ENCODE results near the gene BSPH1.

BSPH1 gene

DNA sequence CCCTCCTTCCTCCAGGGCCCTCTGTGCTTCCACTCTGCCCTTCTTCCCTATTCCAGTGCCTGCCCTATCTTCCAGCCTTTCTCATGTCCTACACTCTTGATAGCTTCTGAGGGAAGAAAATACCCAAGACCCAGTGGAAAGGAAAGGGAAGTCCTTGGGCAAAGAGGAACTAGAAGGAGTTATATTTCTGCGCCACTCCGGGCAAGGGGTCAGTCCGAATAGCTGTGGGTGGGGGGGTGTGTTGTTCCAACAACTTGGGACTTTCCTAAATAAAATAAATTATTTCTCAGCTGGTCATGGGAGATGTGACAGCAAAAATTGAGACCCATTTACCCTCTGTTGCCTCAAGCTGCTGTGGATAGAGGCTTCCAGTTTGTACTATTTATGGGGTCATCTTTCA lies 28.7 kb upstream of the BSPH1 start:
- Histone ChIP-seq H3K9me3 (ENCODE audit: insufficient read depth, low read length, severe bottlenecking) (no peaks in the 10 kb centered on the region), H3K27me3 (ENCODE audit: insufficient read depth, low read length, poor library complexity) (peaks cover 17% of the 10 kb centered on the region), H3K79me2 (ENCODE audit: insufficient read depth, low read length) (no peaks in the 10 kb centered on the region), H3K36me3 (ENCODE audit: insufficient read depth, low read length) (no peaks in the 10 kb centered on the region), H3K4me3 (ENCODE audit: low read depth in 1 of 2, low read length in 2 of 2) (no peak overlapping the region), H4K20me1 (ENCODE audit: insufficient read depth, low read length) (no peaks in the 10 kb centered on the region), H3K4me1 (ENCODE audit: insufficient read depth, low read length) (no peaks in the 10 kb centered on the region), H3K4me2 (ENCODE audit: insufficient read depth, low read length) (no peak overlapping the region), H3K9ac (ENCODE audit: low read depth, low read length) (no peak overlapping the region), H3K27ac (ENCODE audit: low read length) (no peak overlapping the region), H2AFZ (ENCODE audit: low read depth, low read length) (no peak overlapping the region)
- DNase-seq (no peak), ATAC-seq (ENCODE audit: insufficient read depth, low read depth) (no peak)
- TF ChIP-seq EZH2 (IDR thresholded peaks at IDR 0.05; ENCODE audit: borderline replicate concordance, low read depth, low read length, severe bottlenecking), result no peak
- TF ChIP-seq, protein P1, sequence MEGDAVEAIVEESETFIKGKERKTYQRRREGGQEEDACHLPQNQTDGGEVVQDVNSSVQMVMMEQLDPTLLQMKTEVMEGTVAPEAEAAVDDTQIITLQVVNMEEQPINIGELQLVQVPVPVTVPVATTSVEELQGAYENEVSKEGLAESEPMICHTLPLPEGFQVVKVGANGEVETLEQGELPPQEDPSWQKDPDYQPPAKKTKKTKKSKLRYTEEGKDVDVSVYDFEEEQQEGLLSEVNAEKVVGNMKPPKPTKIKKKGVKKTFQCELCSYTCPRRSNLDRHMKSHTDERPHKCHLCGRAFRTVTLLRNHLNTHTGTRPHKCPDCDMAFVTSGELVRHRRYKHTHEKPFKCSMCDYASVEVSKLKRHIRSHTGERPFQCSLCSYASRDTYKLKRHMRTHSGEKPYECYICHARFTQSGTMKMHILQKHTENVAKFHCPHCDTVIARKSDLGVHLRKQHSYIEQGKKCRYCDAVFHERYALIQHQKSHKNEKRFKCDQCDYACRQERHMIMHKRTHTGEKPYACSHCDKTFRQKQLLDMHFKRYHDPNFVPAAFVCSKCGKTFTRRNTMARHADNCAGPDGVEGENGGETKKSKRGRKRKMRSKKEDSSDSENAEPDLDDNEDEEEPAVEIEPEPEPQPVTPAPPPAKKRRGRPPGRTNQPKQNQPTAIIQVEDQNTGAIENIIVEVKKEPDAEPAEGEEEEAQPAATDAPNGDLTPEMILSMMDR (IDR thresholded peaks at IDR 0.05; ENCODE audit: borderline replicate concordance, extremely low read depth, low read length, poor library complexity, severe bottlenecking), result no peak

DNA sequence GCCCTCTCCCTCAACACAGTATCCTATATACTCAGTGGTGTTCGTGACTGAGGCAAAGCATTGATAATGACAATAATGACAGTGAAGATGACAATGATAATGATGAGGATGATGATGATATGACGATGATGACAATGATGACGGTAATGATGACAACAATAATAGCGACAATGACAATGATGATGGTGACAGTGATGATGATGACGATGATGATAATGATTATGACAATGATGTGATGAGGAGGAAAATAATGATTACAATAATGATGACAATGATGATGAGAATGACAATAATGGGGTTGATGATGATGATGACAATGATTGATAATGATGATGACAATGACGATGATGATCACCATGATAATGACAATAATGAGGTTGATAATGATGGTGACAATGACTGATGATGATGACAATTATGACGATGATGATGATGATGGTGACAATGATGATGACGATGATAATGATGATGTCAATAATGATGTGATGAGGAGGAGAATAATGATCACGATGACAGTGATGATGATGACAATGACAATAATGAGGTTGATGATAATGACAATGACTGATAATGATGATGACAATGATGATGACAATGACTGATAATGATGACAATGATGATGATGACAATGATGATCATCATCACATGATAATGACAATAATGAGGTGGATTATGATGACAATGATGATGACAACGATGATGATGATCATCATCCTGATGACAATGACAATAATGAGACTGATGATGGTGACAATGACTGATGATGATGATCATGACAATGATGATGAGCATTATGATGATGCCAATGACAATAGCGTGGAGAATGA lies 19.2 kb upstream of the BSPH1 start:
- no peak overlapping the region for H3K4me2 ChIP-seq (ENCODE audit: insufficient read depth, low read length)
- H3K4me1 ChIP-seq (ENCODE audit: insufficient read depth, low read length), result no peaks in the 10 kb centered on the region
- H3K36me3 ChIP-seq (ENCODE audit: insufficient read depth, low read length), result no peaks in the 10 kb centered on the region
- no peaks in the 10 kb centered on the region for H3K27me3 ChIP-seq (ENCODE audit: insufficient read depth, low read length, poor library complexity)
- H3K27ac ChIP-seq (ENCODE audit: low read length), result no peak overlapping the region
- TF ChIP-seq, protein P1 (IDR thresholded peaks at IDR 0.05; ENCODE audit: borderline replicate concordance, extremely low read depth, low read length, poor library complexity, severe bottlenecking), result no peak
- TF ChIP-seq EZH2 (IDR thresholded peaks at IDR 0.05; ENCODE audit: borderline replicate concordance, low read depth, low read length, severe bottlenecking), result no peak
- no peaks in the 10 kb centered on the region for H3K9me3 ChIP-seq (ENCODE audit: insufficient read depth, low read length, severe bottlenecking)
- H3K4me3 ChIP-seq (ENCODE audit: low read depth in 1 of 2, low read length in 2 of 2), result no peak overlapping the region
- no peaks in the 10 kb centered on the region for H4K20me1 ChIP-seq (ENCODE audit: insufficient read depth, low read length)
- H2AFZ ChIP-seq (ENCODE audit: low read depth, low read length), result no peak overlapping the region
- no peaks in the 10 kb centered on the region for H3K79me2 ChIP-seq (ENCODE audit: insufficient read depth, low read length)
- no peak for DNase-seq
- no peak for ATAC-seq (ENCODE audit: insufficient read depth, low read depth)
- no peak overlapping the region for H3K9ac ChIP-seq (ENCODE audit: low read depth, low read length)

DNA sequence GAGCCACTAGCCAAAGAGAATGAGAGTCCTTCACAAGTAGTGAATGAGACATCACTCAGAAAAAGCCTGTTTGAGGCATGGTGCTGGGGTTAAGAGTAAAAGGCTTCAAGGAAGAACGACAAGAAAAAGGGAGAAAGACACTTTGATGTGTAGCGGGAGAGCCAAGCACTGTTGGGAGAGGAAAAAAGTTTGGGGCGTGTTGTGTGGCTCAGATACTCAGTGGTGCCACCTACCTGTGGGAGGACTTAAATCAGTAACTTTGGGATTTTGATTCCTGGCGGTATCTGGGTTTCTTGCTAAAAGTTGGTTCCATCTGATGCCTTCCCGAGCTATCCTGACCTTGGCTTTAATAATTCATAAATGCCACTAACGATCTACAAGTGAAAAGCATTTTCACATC lies 14.8 kb upstream of the BSPH1 start:
- Histone ChIP-seq H3K4me3 (ENCODE audit: low read depth in 1 of 2, low read length in 2 of 2) (no peak overlapping the region), H3K9ac (ENCODE audit: low read depth, low read length) (no peak overlapping the region), H3K27me3 (ENCODE audit: insufficient read depth, low read length, poor library complexity) (no peaks in the 10 kb centered on the region), H3K9me3 (ENCODE audit: insufficient read depth, low read length, severe bottlenecking) (no peaks in the 10 kb centered on the region), H3K79me2 (ENCODE audit: insufficient read depth, low read length) (no peaks in the 10 kb centered on the region), H3K4me2 (ENCODE audit: insufficient read depth, low read length) (no peak overlapping the region), H3K4me1 (ENCODE audit: insufficient read depth, low read length) (no peaks in the 10 kb centered on the region), H4K20me1 (ENCODE audit: insufficient read depth, low read length) (no peaks in the 10 kb centered on the region), H3K27ac (ENCODE audit: low read length) (no peak overlapping the region), H3K36me3 (ENCODE audit: insufficient read depth, low read length) (no peaks in the 10 kb centered on the region), H2AFZ (ENCODE audit: low read depth, low read length) (no peak overlapping the region)
- ATAC-seq (ENCODE audit: insufficient read depth, low read depth) (no peak), DNase-seq (peak; percentile 8)
- TF ChIP-seq, protein P1 (IDR thresholded peaks at IDR 0.05; ENCODE audit: borderline replicate concordance, extremely low read depth, low read length, poor library complexity, severe bottlenecking), result peak; percentile 56
- no peak for TF ChIP-seq EZH2 (IDR thresholded peaks at IDR 0.05; ENCODE audit: borderline replicate concordance, low read depth, low read length, severe bottlenecking)

Data from DND-41 (cell line).